ENCODE measurements around the gene ANKMY1.

The ANKMY1 gene

DNA sequence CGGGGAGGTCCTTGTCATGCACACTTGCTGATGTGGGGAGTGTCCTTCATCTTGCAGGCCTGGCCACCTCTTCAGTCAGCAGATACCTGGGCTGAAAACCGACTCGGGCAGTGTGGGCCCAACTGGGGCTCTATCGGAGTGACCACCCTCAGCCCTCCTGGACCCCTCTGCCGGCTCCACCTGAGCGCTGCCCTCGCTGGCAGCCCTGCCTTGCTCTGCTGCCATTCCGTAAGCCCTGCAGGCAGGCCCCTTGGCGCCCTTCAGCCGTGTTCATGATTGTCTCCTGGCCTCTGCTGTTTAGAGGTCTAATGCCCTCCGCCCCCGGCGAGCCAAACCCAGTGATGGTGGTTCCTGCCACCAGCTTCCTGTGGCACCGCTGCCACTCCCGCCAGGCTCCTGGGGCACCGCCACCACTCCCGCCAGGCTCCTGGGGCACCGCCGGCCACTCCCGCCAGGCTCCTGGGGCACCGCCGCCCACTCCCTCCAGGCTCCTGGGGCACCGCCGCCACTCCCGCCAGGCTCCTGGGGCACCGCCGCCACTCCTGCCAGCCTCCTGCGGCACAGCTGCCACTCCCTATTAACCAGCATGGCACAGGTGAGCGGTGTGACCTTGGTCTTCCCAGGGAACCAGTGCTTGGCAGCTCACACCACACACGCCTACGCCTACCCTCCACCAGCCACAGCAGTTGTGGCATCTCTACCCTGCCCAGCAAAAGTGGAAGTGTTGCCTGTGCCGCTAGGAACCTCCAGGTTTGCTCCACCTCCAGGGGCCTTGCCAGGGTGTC is 44.7 kb upstream of the ANKMY1 start:
- DNase-seq (ENCODE audit: low read depth in 1 of 2, low spot score in 1 of 2): no peak
- TF ChIP-seq SPI1 (IDR thresholded peaks at IDR 0.05; ENCODE audit: borderline replicate concordance, low read depth) (no peak), POLR2AphosphoS5 (IDR thresholded peaks at IDR 0.05; ENCODE audit: low read depth) (no peak)
- no peak overlapping the region for H3K4me3 ChIP-seq (replicated peaks; ENCODE audit: insufficient read depth, low read length)
- H3K27ac ChIP-seq (replicated peaks): no peak overlapping the region
- H3K27me3 ChIP-seq (ENCODE audit: insufficient read depth, poor library complexity, severe bottlenecking): no peaks in the 10 kb centered on the region

DNA sequence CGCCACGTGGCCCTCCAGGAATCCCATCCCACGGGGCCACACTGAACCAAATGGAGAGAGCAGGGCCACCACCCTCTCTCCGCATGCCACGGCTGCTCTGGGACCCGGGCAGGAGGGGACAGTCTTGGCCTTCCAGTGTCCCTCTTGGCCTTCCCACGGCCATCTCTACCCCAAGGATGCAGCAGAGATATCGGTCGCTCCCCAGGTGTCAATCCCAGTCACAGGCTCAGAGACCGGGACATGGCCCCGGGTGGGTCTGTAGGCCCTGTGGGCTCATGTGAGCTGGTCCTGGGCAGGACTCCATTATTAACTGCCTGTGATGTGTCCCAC is 44.0 kb upstream of the ANKMY1 start:
- Histone ChIP-seq H3K27me3 (ENCODE audit: insufficient read depth, poor library complexity, severe bottlenecking) (no peaks in the 10 kb centered on the region), H3K27ac (replicated peaks) (no peak overlapping the region), H3K4me3 (replicated peaks; ENCODE audit: insufficient read depth, low read length) (no peak overlapping the region)
- DNase-seq (ENCODE audit: low read depth in 1 of 2, low spot score in 1 of 2): no peak
- no peak for TF ChIP-seq SPI1 (IDR thresholded peaks at IDR 0.05; ENCODE audit: borderline replicate concordance, low read depth)
- TF ChIP-seq POLR2AphosphoS5 (IDR thresholded peaks at IDR 0.05; ENCODE audit: low read depth): no peak
- no peak for TF ChIP-seq GABPA (IDR thresholded peaks at IDR 0.05; ENCODE audit: low read depth)
- TF ChIP-seq, protein P1, sequence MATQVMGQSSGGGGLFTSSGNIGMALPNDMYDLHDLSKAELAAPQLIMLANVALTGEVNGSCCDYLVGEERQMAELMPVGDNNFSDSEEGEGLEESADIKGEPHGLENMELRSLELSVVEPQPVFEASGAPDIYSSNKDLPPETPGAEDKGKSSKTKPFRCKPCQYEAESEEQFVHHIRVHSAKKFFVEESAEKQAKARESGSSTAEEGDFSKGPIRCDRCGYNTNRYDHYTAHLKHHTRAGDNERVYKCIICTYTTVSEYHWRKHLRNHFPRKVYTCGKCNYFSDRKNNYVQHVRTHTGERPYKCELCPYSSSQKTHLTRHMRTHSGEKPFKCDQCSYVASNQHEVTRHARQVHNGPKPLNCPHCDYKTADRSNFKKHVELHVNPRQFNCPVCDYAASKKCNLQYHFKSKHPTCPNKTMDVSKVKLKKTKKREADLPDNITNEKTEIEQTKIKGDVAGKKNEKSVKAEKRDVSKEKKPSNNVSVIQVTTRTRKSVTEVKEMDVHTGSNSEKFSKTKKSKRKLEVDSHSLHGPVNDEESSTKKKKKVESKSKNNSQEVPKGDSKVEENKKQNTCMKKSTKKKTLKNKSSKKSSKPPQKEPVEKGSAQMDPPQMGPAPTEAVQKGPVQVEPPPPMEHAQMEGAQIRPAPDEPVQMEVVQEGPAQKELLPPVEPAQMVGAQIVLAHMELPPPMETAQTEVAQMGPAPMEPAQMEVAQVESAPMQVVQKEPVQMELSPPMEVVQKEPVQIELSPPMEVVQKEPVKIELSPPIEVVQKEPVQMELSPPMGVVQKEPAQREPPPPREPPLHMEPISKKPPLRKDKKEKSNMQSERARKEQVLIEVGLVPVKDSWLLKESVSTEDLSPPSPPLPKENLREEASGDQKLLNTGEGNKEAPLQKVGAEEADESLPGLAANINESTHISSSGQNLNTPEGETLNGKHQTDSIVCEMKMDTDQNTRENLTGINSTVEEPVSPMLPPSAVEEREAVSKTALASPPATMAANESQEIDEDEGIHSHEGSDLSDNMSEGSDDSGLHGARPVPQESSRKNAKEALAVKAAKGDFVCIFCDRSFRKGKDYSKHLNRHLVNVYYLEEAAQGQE (IDR thresholded peaks at IDR 0.05; ENCODE audit: insufficient replicate concordance, low read depth): no peak
- TF ChIP-seq, protein P2, sequence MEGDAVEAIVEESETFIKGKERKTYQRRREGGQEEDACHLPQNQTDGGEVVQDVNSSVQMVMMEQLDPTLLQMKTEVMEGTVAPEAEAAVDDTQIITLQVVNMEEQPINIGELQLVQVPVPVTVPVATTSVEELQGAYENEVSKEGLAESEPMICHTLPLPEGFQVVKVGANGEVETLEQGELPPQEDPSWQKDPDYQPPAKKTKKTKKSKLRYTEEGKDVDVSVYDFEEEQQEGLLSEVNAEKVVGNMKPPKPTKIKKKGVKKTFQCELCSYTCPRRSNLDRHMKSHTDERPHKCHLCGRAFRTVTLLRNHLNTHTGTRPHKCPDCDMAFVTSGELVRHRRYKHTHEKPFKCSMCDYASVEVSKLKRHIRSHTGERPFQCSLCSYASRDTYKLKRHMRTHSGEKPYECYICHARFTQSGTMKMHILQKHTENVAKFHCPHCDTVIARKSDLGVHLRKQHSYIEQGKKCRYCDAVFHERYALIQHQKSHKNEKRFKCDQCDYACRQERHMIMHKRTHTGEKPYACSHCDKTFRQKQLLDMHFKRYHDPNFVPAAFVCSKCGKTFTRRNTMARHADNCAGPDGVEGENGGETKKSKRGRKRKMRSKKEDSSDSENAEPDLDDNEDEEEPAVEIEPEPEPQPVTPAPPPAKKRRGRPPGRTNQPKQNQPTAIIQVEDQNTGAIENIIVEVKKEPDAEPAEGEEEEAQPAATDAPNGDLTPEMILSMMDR (IDR thresholded peaks at IDR 0.05; ENCODE audit: insufficient read depth, low read length): no peak

DNA sequence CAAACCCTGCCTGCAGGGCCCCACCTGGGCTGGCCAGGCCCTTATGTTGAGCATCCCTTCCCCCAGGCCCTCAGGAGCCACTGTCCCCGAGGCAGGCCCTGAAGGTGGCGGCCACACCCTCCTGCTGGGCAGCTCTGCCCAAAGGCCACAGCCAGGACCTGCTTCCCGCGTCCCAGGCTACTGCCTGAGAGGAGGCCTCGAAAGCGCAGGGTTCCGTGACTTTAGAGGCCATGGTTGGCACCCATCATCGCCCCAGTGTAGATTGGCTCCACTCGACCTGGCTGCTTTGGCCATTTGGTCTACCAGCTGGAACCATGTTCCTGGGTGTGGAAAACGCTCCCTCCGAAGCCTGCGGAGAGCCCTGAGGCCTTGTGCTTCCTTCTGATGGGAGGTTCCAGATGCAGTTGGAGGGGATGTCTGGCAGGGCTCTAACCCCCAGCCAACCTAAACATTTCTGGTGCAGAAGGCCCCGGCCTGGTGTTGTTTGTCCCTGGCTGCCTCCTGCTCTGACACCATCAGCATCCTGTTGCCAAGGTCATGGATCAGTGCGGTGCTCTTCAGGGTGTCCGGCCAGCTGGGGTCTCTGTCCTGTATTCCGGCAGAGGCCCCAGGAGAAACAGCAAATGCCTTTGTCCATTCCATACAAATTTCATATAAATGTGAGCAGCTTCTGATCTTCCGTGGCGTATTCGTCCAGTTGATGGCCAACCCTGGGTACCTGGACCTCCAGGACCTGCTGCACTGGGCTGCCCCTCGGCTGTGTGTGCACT is 43.5 kb upstream of the ANKMY1 start:
- Histone ChIP-seq H3K4me3 (replicated peaks; ENCODE audit: insufficient read depth, low read length) (no peak overlapping the region), H3K27ac (replicated peaks) (no peak overlapping the region), H3K27me3 (ENCODE audit: insufficient read depth, poor library complexity, severe bottlenecking) (no peaks in the 10 kb centered on the region)
- TF ChIP-seq, protein P1 (IDR thresholded peaks at IDR 0.05; ENCODE audit: insufficient replicate concordance, low read depth): no peak
- no peak for TF ChIP-seq POLR2AphosphoS5 (IDR thresholded peaks at IDR 0.05; ENCODE audit: low read depth)
- TF ChIP-seq GABPA (IDR thresholded peaks at IDR 0.05; ENCODE audit: low read depth): no peak
- TF ChIP-seq, protein P2 (IDR thresholded peaks at IDR 0.05; ENCODE audit: insufficient read depth, low read length): no peak
- TF ChIP-seq SPI1 (IDR thresholded peaks at IDR 0.05; ENCODE audit: borderline replicate concordance, low read depth): no peak
- no peak for DNase-seq (ENCODE audit: low read depth in 1 of 2, low spot score in 1 of 2)

DNA sequence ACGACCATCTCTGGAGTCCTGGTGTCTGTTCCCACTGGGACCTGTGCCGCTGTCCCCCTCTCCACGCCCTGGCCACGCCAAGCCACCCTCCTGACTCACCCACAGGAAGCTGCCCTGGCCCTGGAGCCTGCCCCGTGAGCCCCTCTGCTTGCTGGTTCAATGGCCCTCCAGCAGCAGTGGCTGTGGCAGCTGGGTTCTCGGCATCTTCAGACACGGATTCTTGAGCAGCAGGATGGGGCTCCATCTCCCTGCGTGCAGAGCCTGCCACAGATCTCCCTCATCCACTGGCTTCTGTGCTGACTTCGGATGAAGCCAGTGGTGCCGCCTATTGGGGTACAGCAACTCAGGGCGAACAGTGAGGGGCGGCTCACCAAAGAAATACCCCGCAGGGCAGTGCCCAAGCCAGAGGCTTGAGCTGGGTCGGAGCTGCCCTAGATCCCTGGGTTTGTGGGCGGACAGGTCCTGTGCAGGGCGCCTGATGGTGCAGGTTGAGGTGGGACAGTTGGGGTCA is 42.7 kb upstream of the ANKMY1 start:
- Histone ChIP-seq H3K4me3 (replicated peaks; ENCODE audit: insufficient read depth, low read length) (no peak overlapping the region), H3K27ac (replicated peaks) (no peak overlapping the region), H3K27me3 (ENCODE audit: insufficient read depth, poor library complexity, severe bottlenecking) (no peaks in the 10 kb centered on the region)
- TF ChIP-seq POLR2AphosphoS5 (IDR thresholded peaks at IDR 0.05; ENCODE audit: low read depth): no peak
- no peak for TF ChIP-seq SPI1 (IDR thresholded peaks at IDR 0.05; ENCODE audit: borderline replicate concordance, low read depth)
- TF ChIP-seq, protein P2 (IDR thresholded peaks at IDR 0.05; ENCODE audit: insufficient read depth, low read length): no peak
- TF ChIP-seq GABPA (IDR thresholded peaks at IDR 0.05; ENCODE audit: low read depth): no peak
- TF ChIP-seq, protein P1 (IDR thresholded peaks at IDR 0.05; ENCODE audit: insufficient replicate concordance, low read depth): no peak
- DNase-seq (ENCODE audit: low read depth in 1 of 2, low spot score in 1 of 2): no peak
